NCI-H2227 (cell line): Measurements from ENCODE around the gene NPAS3.

Experiments
- DNase-seq: peaks from one replicate; lab custom pipeline; 2025; ENCODE audit not compliant: unreplicated experiment; lab: John Stamatoyannopoulos, UW

The NPAS3 gene

GRCh38 chr14:32938719-32939253, at the start of gene NPAS3:
NPAS3 (plus strand) TSS chr14:32938879.
- DNase-seq, result peak; percentile 42

GRCh38 chr14:32896979-32897697, 41.5 kb upstream of the NPAS3 start:
- DNase-seq, result peak; percentile 29

DNA sequence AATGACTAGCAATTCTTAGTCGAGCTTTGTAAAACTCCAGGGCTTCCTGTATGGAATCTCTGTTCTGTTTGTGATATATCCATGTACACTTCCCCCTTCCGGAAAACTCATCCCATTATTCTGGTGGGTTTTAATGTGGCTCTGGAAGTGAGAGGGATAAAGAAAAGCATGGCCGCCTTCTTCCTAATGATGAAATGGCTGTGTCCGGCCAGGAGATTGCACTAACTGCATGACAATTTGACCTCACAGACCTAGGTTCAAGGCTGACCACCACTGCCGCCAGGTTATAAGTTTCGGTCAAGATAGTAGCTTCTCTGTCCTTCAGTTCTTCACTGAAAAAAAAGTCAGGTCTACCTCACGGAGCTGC, 41.0 kb upstream of the NPAS3 start:
- DNase-seq, result peak; percentile 34

DNA sequence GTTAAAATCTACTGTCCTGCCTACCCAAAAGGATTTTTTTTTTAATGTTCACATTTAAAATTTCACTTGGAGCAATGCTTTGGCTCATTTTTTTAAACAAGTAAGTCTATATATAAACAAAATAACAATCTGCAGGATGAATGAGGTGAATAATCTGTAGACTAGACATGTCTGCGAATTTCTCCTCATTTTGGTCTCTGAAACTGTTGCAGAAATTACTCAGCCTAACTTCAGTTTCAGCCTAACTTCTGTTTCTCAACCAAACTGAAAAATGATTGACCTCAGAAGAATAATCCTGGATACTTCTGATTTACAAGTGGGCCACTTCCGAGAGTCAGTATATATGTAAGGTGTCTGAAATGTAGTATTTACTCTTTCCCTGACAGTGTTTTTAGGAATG, 39.8 kb upstream of the NPAS3 start:
- no peak for DNase-seq

DNA sequence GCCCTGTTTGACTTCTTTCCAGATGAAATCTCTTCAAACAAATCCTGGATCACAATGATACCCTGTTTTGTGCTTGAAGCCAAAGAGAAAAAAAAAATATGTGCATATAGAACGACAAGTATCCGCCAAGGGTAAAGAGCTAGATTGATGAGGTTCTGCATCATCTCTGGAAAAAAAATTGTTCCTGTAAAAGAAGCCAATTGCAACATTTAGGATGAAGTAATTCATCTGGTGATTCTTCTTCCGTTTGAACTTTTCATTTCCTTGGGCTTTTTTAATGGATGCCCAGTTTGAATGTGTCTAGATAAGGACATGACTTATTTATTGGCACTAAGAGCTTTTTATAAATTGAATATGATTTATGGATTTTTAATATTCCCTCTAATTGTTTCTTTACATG, 38.1 kb upstream of the NPAS3 start:
- no peak for DNase-seq

DNA sequence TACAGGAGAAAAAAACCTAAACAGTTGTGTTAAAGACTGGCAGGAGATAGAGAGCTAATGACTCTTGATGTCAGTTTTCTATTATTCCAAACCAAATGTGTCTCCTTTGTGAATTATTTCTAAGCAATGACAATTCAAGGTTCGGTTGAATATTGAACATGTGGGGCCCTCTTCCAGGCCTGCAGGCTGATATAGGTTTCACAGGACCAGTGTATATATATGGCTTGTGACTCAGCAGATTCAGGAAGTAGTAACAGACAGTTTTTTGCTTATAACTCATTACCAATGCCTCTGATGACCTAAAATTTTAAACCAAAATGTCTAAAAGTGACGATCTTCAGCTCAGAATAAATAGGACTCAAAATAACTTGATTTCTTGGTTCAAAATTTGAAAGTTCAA, 33.7 kb upstream of the NPAS3 start:
- DNase-seq, result no peak

DNA sequence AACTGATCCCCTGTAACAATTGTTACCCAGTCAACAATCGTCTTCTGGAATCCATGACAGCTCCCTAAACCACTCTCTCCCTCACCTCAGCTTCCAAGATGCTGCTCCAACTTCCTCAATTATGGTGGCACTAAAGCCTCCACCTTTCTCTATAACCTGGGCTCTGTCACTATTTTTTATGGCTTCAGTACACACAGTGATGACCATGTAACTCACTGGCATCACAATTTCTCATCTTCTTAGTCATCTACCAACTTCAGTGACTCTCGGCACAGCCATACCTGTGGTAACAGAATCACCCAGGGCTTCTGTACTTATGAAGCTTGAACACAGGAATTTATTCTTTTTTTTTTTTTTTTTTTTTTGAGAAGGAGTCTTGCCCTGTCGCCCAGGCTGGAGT, 32.0 kb upstream of the NPAS3 start:
- no peak for DNase-seq

DNA sequence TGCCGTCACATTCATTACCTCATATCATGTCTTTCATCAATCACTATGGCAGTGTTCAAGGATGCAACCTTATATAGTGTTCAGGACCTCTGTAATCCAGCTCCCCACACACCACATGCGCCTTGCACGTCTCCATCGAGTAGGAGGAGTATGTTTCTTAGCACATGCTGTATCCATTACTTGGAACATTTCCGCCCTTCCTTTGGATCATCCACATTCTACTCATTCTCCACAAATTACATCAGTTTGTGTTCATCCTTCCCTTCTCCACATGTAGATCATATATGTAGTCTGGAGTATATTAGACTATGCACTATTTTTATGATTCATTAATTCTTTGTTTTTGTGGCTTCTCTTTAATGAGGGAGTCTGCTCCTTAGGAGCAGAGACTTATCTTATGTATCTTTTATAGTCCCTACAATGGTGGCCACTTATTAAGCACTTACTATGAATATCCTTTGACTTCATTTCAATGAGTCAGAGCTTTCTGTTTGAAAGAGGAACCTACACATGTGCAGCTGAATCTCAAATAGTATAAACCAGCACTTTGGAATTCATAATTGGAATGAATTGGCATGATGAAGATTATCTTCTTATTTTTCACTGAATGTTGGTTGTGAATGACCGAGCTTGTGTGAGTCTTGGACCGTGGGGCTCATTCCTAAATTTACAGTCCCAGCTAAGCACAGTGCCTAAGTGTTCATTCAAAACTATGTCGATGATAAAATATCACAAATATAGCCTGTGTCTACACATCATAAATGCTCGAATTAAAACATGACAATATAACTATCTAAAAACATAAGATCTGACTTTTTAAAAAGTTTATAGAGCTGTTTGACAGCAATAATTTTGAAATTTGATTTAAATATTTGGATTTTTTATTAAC, 30.2 kb upstream of the NPAS3 start:
- DNase-seq, result no peak

DNA sequence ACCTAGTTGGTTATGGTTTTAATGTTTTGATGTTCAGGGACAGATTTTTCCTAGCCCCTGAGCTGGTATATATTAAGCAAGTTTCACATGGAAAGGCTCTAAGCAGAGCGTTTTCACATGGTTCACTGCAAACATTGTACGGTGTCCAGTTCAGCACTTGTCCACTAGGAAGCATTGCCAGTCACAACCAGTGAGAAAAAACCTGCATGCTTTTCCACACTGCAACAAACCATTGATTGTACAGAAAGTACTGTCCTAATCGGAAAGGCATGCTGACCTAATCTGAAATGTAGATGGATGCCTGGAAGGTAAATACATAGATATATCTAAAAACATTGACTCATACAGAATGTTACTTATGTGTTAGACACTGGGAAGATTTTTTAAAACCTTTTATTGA, 25.0 kb upstream of the NPAS3 start:
- peak; percentile 24 for DNase-seq

DNA sequence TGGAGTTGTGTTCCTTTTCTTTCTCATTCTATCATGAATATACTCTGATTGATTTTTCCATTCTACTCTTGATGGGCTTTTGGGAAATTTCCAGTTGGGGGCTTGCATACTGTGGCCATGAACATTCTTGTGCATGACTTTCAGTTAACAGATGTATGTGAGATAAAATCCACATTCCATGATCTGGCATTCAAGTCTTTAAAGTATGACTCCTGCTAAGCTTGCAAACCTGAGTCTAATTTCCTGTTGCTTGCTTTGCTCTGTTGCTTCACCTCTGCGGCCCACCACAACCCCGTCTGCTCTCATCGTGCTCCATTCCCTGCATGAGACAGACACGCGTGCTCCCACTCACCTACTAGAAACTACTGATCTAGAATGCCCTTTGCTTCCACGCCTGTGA, 24.3 kb upstream of the NPAS3 start:
- no peak for DNase-seq

DNA sequence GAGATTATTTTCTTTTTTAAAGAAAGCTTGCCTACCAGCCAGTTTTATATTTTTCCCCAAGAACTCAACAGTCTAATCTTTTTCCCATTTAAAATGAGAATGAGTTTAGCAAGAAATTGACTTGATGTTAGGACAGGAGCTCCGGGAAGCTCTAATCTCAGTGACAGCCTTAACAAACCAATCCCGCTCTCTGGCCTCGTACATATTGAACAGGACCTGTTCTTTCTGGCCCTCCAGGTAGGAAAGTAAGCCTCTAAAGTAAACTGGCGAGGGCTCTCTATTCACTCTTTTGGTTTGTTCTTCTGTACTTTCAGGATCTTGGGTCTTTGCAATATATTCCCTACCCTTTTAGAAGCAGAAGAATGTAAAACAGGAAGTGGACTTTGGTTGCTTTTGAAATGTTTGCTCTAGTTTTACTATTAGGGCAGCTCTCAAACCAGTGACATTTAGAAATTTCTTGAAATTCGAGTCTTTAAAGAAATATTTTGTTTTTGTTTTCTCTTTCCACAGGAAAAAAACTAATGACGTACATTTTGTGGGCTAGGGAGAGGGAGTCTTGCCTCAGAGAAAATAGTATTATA, 17.9 kb upstream of the NPAS3 start:
- DNase-seq, result no peak

- no peak for DNase-seq
Observed at GRCh38 chr14:32925439-32925838, 13.2 kb upstream of the NPAS3 start.

- DNase-seq, result no peak
Observed at GRCh38 chr14:32932302-32932913, 6.3 kb upstream of the NPAS3 start.

DNA sequence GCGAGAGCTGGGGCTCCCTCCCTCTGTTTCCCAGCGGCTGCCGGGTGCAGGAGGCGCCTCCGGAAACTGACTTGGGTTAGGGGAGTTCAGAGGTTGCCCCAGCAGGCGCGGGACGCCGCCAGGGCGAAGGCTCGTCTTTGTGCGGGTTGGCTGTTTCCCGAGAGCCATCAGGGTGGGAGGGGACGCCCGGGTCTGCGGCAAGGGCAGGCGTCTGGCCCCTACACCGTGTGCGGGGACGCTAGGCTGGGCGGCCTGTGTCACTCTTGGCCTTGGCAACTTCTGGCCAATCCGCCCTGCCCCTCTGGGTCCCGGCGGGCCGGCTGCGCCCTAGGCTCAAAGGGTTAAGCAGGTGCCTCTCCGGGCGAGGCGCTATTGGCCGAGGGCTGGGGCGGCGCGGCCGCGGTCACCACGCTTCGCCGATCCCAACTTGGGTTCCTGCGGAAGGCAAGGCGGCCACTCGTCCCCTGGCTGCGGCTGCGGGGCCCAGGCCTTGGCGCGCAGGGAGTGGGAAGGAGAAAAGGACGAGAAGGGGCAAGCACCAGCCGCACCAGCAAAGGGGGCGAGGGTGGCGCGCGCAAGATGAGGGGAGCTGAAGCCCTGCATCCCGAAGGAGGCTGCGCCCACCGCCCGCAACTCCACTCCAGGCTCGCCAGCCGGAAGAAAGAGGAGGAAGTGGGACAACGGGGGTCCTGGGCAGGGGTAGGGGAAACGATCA, 5.6 kb upstream of the NPAS3 start:
- DNase-seq, result peak; percentile 72

- DNase-seq, result no peak
Observed at GRCh38 chr14:32933629-32934072, 5.0 kb upstream of the NPAS3 start.

DNA sequence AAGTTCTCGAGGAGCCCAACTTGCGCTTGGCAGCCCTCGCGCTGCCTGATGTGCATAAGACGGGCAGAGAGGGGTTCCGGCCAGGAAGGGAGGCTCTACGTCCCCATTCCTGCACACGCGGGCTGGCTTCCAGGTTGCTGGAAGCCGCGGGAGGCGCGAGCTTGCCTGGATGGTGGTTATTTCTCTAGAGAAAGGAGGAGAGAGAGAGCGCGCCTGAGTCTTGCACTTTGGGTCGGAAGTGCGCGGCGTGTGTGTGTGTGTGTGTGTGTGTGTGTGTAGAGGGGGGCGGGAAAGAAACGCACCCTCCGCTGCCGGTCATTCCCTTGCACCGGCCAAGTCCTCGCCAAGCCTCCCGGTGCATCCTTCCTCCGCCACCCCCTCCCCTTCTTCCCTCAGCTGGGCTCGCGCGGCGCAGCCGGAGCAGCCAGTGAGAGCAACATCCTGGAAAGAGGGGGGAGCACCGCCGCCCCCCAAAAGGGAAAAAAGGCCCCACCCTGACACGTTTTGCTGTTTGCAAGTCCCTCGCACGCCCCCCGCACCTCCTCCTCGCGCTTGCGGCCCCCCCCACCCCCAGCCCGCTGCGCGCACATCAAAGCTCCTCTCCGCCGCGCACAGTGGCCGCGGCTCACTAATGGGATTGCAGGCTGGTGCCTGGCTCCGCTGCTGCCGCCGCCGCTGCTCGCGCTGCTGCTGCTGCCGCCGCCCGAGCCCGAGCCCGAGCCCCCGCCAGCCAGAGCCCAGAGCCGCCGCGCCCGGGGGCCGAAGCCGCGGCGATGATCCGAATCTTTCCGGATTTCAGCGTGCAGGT, 4.4 kb upstream of the NPAS3 start:
- DNase-seq, result peak; percentile 88

GRCh38 chr14:32934881-32935633, 3.6 kb upstream of the NPAS3 start:
- peak; percentile 56 for DNase-seq

DNA sequence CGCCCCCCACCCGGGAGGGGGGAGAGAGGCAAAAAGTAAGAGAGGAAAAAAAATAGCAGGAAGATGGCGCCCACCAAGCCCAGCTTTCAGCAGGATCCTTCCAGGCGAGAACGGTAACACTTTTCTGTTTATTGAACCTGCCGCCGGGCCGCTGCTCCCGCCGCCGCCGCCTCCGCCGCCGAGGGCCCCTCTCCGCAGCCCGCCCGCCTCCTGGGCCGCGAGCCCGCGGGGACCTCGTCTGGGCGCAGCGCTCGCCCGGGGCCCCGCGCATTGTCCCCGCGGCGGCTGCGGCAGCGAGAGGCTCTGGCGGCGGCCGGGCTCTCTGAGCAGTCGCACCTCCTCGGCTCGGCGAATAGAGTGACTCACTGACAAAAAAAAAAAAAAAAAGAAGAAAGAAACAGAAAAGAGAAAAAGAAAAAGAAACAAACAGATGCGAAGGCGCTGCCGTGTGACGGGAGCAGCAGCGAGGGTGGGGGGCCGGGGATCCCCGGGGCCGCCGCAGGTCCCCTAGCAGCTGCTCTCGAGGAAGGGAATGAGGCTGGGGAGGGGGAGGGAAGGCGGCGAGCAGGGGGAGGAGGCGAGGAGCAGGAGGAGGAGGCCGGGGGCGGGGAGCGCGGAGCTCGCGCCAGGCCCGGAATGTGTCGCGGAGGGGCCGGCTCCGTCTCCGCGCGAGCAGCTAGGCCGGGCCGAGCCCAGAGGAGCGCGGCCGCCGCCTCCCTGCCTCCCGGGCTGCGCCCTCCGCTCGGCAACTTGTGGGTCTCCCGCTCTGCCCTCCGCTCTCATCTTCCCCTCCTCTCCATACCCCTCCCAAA, 781 bp downstream of the NPAS3 start:
- peak; percentile 84 for DNase-seq
